ENCODE data around the gene TMEM156.

- TF ChIP-seq CTCF (IDR thresholded peaks at IDR 0.05) (no peak), POLR2A (IDR thresholded peaks at IDR 0.05) (no peak)
These were observed 13.6 kb upstream of the TMEM156 start for GRCh38 chr4:39045827-39046221.

All from esophagus squamous epithelium (tissue), 4 donors.